OCI-LY1 (cell line): ENCODE data around the gene RET.

Source experiments
- EZH2 ChIP-seq: fragments of 200-600 bp; sonication (generic), shearing (Covaris generic); IDR thresholded peaks from 2 replicates; pipeline ENCODE4 v1.8.0; 2017; ENCODE audit warnings: borderline replicate concordance, mixed run types, mild to moderate bottlenecking, antibody characterized with exemption, low read length, moderate library complexity, mixed read lengths
- TF ChIP-seq, protein P1 (sequence below): fragments of 200-600 bp; sonication (generic), shearing (Covaris generic); IDR thresholded peaks from 2 replicates; pipeline ENCODE4 v1.5.1; 2017; ENCODE audit warnings: mild to moderate bottlenecking, antibody characterized with exemption, low read length, moderate library complexity, mixed read lengths

DNA sequence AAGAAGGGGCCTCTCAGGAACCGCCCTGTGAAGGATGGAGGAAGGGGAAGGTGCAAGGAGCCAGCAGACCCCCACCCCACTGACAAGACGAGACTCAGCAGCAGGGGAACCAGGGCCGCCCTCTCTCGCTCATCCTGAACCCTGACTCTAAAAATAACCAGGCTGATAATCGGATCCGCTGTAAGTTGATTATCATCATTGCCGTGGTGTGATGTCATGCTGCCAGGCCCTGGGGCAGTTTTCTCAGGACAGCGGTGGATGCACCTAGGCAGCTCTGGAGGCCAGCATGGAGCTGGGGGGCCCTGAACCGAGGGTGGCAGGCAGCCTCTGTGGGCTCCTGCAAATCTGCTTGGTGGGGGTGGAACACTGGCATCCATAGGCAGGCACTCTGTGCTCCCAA is 7.9 kb downstream of the RET start:
- TF ChIP-seq, protein P1, sequence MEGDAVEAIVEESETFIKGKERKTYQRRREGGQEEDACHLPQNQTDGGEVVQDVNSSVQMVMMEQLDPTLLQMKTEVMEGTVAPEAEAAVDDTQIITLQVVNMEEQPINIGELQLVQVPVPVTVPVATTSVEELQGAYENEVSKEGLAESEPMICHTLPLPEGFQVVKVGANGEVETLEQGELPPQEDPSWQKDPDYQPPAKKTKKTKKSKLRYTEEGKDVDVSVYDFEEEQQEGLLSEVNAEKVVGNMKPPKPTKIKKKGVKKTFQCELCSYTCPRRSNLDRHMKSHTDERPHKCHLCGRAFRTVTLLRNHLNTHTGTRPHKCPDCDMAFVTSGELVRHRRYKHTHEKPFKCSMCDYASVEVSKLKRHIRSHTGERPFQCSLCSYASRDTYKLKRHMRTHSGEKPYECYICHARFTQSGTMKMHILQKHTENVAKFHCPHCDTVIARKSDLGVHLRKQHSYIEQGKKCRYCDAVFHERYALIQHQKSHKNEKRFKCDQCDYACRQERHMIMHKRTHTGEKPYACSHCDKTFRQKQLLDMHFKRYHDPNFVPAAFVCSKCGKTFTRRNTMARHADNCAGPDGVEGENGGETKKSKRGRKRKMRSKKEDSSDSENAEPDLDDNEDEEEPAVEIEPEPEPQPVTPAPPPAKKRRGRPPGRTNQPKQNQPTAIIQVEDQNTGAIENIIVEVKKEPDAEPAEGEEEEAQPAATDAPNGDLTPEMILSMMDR, result no peak
- TF ChIP-seq EZH2, result no peak
